ENCODE data around the gene GAB2.

Gene GAB2

GRCh38 chr11:78248191-78248590 is 169.4 kb downstream of the GAB2 start:
- H3K36me3 Mint-ChIP-seq (ENCODE audit: low read depth), result peaks cover 42% of the 10 kb centered on the region
- no peak for TF ChIP-seq CTCF (IDR thresholded peaks at IDR 0.05)
- no peak overlapping the region for H3K4me3 Mint-ChIP-seq
- peaks cover 22% of the 10 kb centered on the region for H3K9me3 Mint-ChIP-seq
- no peaks in the 10 kb centered on the region for H3K4me1 Mint-ChIP-seq
- no peaks in the 10 kb centered on the region for H3K27me3 Mint-ChIP-seq (ENCODE audit: low read depth, poor library complexity)
- H3K27ac Mint-ChIP-seq, result no peak overlapping the region
- DNase-seq, result no peak

GRCh38 chr11:78244546-78245255 is 172.9 kb downstream of the GAB2 start:
- H3K4me1 Mint-ChIP-seq, result no peaks in the 10 kb centered on the region
- no peak for TF ChIP-seq CTCF (IDR thresholded peaks at IDR 0.05)
- DNase-seq, result no peak
- no peak overlapping the region for H3K27ac Mint-ChIP-seq
- H3K36me3 Mint-ChIP-seq (ENCODE audit: low read depth), result peaks cover 64% of the 10 kb centered on the region
- peaks cover 52% of the 10 kb centered on the region for H3K9me3 Mint-ChIP-seq
- H3K4me3 Mint-ChIP-seq, result no peak overlapping the region
- no peaks in the 10 kb centered on the region for H3K27me3 Mint-ChIP-seq (ENCODE audit: low read depth, poor library complexity)

GRCh38 chr11:78244080-78244479 is 173.5 kb downstream of the GAB2 start:
- H3K9me3 Mint-ChIP-seq, result peaks cover 52% of the 10 kb centered on the region
- H3K27me3 Mint-ChIP-seq (ENCODE audit: low read depth, poor library complexity), result no peaks in the 10 kb centered on the region
- DNase-seq, result no peak
- no peak overlapping the region for H3K4me3 Mint-ChIP-seq
- no peak for TF ChIP-seq CTCF (IDR thresholded peaks at IDR 0.05)
- no peaks in the 10 kb centered on the region for H3K4me1 Mint-ChIP-seq
- H3K27ac Mint-ChIP-seq, result no peak overlapping the region
- peaks cover 64% of the 10 kb centered on the region for H3K36me3 Mint-ChIP-seq (ENCODE audit: low read depth)

GRCh38 chr11:78241475-78241874 is 176.1 kb downstream of the GAB2 start:
- Mint-ChIP-seq H3K4me3 (no peak overlapping the region), H3K36me3 (ENCODE audit: low read depth) (peaks cover 60% of the 10 kb centered on the region)

GRCh38 chr11:78239781-78240180 is 177.8 kb downstream of the GAB2 start:
- Mint-ChIP-seq H3K4me3 (no peak overlapping the region), H3K27me3 (ENCODE audit: low read depth, poor library complexity) (peaks cover 3% of the 10 kb centered on the region), H3K36me3 (ENCODE audit: low read depth) (peaks cover 59% of the 10 kb centered on the region), H3K27ac (no peak overlapping the region), H3K4me1 (peaks cover 7% of the 10 kb centered on the region), H3K9me3 (peaks cover 62% of the 10 kb centered on the region)
- TF ChIP-seq CTCF (IDR thresholded peaks at IDR 0.05), result no peak
- no peak for DNase-seq

More at GRCh38 chr11:78241475-78241874, 176.1 kb downstream of the GAB2 start:
- Mint-ChIP-seq H3K9me3 (peaks cover 65% of the 10 kb centered on the region), H3K27me3 (ENCODE audit: low read depth, poor library complexity) (peaks cover 3% of the 10 kb centered on the region), H3K4me1 (no peaks in the 10 kb centered on the region), H3K27ac (no peak overlapping the region)
- no peak for TF ChIP-seq CTCF (IDR thresholded peaks at IDR 0.05)
- DNase-seq, result no peak

Data from nephron progenitor cell (in vitro differentiated cells).